H9 (cell line): ENCODE results near the gene MAPK4. TPM values are rescaled to one million over a fixed set of nuclear protein-coding genes. Genes with fewer than 3 reads are reported as not detected.

ENCODE experiments used
- DNase-seq: peaks from one replicate; pipeline ENCODE4 v3.0.0-alpha.2; 2017
- H2AFZ ChIP-seq: one replicate; pipeline ENCODE4 v1.6.1; 2013; ENCODE audit warnings: mild to moderate bottlenecking, low read length, control low read depth, moderate library complexity
- H2AK5ac ChIP-seq: 2 replicates; pipeline ENCODE4 v1.6.1; 2013; ENCODE audit warnings: low read length, control low read depth, mixed read lengths; ENCODE audit not compliant: insufficient read length
- H2BK120ac ChIP-seq: one replicate; pipeline ENCODE4 v1.6.1; 2013; ENCODE audit warnings: low read depth, mild to moderate bottlenecking, low read length, control low read depth, inconsistent platforms; ENCODE audit not compliant: poor library complexity, severe bottlenecking
- H2BK12ac ChIP-seq: 2 replicates; pipeline ENCODE4 v1.6.1; 2013; ENCODE audit warnings: low read length, control low read depth, mixed read lengths, low read depth; ENCODE audit not compliant: insufficient read length
- H2BK15ac ChIP-seq: 2 replicates; pipeline ENCODE4 v1.6.1; 2013; ENCODE audit warnings: low read depth, low read length, control low read depth
- H2BK20ac ChIP-seq: one replicate; pipeline ENCODE4 v1.6.1; 2013; ENCODE audit warnings: low read depth, mild to moderate bottlenecking, low read length, control low read depth, inconsistent platforms; ENCODE audit not compliant: poor library complexity, severe bottlenecking
- H2BK5ac ChIP-seq: 2 replicates; pipeline ENCODE4 v1.6.1; 2013; ENCODE audit warnings: low read length, control low read depth, mixed read lengths; ENCODE audit not compliant: insufficient read length
- H3K14ac ChIP-seq: 2 replicates; pipeline ENCODE4 v1.6.1; 2013; ENCODE audit warnings: low read length, control low read depth; ENCODE audit not compliant: insufficient read depth
- H3K18ac ChIP-seq: 2 replicates; pipeline ENCODE4 v1.6.1; 2013; ENCODE audit warnings: low read depth, mild to moderate bottlenecking, mixed read lengths, low read length, control low read depth; ENCODE audit not compliant: insufficient read length
- H3K23ac ChIP-seq: 2 replicates; pipeline ENCODE4 v1.6.1; 2013; ENCODE audit warnings: low read length, control low read depth, mixed read lengths, low read depth; ENCODE audit not compliant: insufficient read length
- H3K23me2 ChIP-seq: 2 replicates; pipeline ENCODE4 v1.6.1; 2013; ENCODE audit warnings: low read depth, mild to moderate bottlenecking, mixed read lengths, low read length, control low read depth; ENCODE audit not compliant: insufficient read length, poor library complexity, severe bottlenecking
- H3K27ac ChIP-seq: 2 replicates; pipeline ENCODE4 v1.5.1; 2013; ENCODE audit warnings: low read length, control low read depth, mixed read lengths, low read depth; ENCODE audit not compliant: insufficient read length
- H3K27me3 ChIP-seq: 2 replicates; pipeline ENCODE4 v1.6.1; 2013; ENCODE audit warnings: low read length, control low read depth, inconsistent platforms; ENCODE audit not compliant: insufficient read depth
- H3K4ac ChIP-seq: 2 replicates; pipeline ENCODE4 v1.6.1; 2013; ENCODE audit warnings: low read depth, mild to moderate bottlenecking, control low read depth, inconsistent platforms, low read length, moderate library complexity
- H3K4me1 ChIP-seq: 2 replicates; pipeline ENCODE4 v1.6.1; 2013; ENCODE audit warnings: low read length, control low read depth, inconsistent platforms; ENCODE audit not compliant: insufficient read depth
- H3K4me2 ChIP-seq: 2 replicates; pipeline ENCODE4 v1.6.1; 2013; ENCODE audit warnings: low read length, control low read depth, mixed read lengths; ENCODE audit not compliant: insufficient read length, insufficient read depth
- H3K56ac ChIP-seq: 2 replicates; pipeline ENCODE4 v1.6.1; 2013; ENCODE audit warnings: low read depth, mild to moderate bottlenecking, mixed read lengths, low read length, control low read depth; ENCODE audit not compliant: insufficient read length
- H3K79me1 ChIP-seq: 2 replicates; pipeline ENCODE4 v1.6.1; 2013; ENCODE audit warnings: low read depth, mild to moderate bottlenecking, moderate library complexity, low read length, control low read depth, inconsistent platforms; ENCODE audit not compliant: insufficient read depth, poor library complexity, severe bottlenecking
- H3K79me2 ChIP-seq: 2 replicates; pipeline ENCODE4 v1.6.1; 2013; ENCODE audit warnings: low read length, control low read depth, inconsistent platforms; ENCODE audit not compliant: insufficient read depth
- H3K9ac ChIP-seq: 2 replicates; pipeline ENCODE4 v1.6.1; 2013; ENCODE audit warnings: low read length, control low read depth, mixed read lengths; ENCODE audit not compliant: insufficient read length; ENCODE audit errors: extremely low read depth
- H3K9me3 ChIP-seq: one replicate; pipeline ENCODE4 v1.6.1; 2013; ENCODE audit warnings: low read depth, low read length, inconsistent platforms; ENCODE audit not compliant: control insufficient read depth
- H3T11ph ChIP-seq: one replicate; pipeline ENCODE4 v1.6.1; 2013; ENCODE audit warnings: mild to moderate bottlenecking, low read length, control low read depth, inconsistent platforms
- H4K20me1 ChIP-seq: one replicate; pipeline ENCODE4 v1.6.1; 2013; ENCODE audit not compliant: control insufficient read depth, insufficient read length, insufficient read depth
- H4K5ac ChIP-seq: 2 replicates; pipeline ENCODE4 v1.6.1; 2013; ENCODE audit warnings: low read depth, mild to moderate bottlenecking, mixed read lengths, low read length, control low read depth; ENCODE audit not compliant: insufficient read length
- H4K8ac ChIP-seq: replicated peaks from 2 replicates; pipeline ENCODE4 v1.6.1; 2013; ENCODE audit warnings: low read length, control low read depth, mixed read lengths, low read depth; ENCODE audit not compliant: insufficient read length
- H4K91ac ChIP-seq: 2 replicates; pipeline ENCODE4 v1.6.1; 2013; ENCODE audit warnings: low read depth, mild to moderate bottlenecking, moderate library complexity, mixed read lengths, low read length, control low read depth; ENCODE audit not compliant: insufficient read length
- H3K27ac Mint-ChIP-seq, 3 experiments: 2 replicates in 2 of 3; 3 replicates in 1 of 3; pipeline ENCODE4 v1.8.0; 2020 to 2021; ENCODE audit warnings: mixed read lengths in 3 of 3, mild to moderate bottlenecking in 1 of 3, moderate library complexity in 1 of 3
- H3K27me3 Mint-ChIP-seq: 2 replicates; pipeline ENCODE4 v1.8.0; 2021; ENCODE audit warnings: low read depth, mild to moderate bottlenecking, moderate library complexity, mixed read lengths
- H3K36me3 Mint-ChIP-seq, 3 experiments: 2 replicates in 2 of 3; 3 replicates in 1 of 3; pipeline ENCODE4 v1.8.0; 2020 to 2021; ENCODE audit warnings: low read depth in 3 of 3, mixed read lengths in 3 of 3; ENCODE audit not compliant: insufficient read depth in 1 of 3
- H3K4me1 Mint-ChIP-seq, 2 experiments: 2 replicates each; pipeline ENCODE4 v1.8.0; 2020; ENCODE audit warnings: mixed read lengths in 2 of 2
- H3K4me3 Mint-ChIP-seq, 2 experiments: 2 replicates in 1 of 2; 3 replicates in 1 of 2; pipeline ENCODE4 v1.8.0; 2020 to 2021; ENCODE audit warnings: mild to moderate bottlenecking in 2 of 2, mixed read lengths in 2 of 2, moderate library complexity in 1 of 2
- H3K9me3 Mint-ChIP-seq, 2 experiments: 2 replicates in 1 of 2; 3 replicates in 1 of 2; pipeline ENCODE4 v1.8.0; 2020; ENCODE audit warnings: mild to moderate bottlenecking in 2 of 2, mixed read lengths in 2 of 2, moderate library complexity in 1 of 2
- CTCF ChIP-seq: fragments of 200-600 bp; sonication (generic); conservative IDR thresholded peaks from 3 replicates; pipeline ENCODE4 v1.8.0; 2021; ENCODE audit warnings: antibody characterized with exemption, mild to moderate bottlenecking
- WGBS: extraction: QIAGEN DNeasy Blood & Tissue Kit; methylation state at CpG from one replicate; pipeline ENCODE4 v1.1.7; 2013; ENCODE audit warnings: missing lambda C conversion rate, low lambda C conversion rate, mixed read lengths; ENCODE audit not compliant: insufficient read length; ENCODE audit errors: extremely low coverage; 5-methylcytosine and 5-hydroxymethylcytosine counted together
- total RNA-seq: library from RNA; stranded (reverse); gene quantifications from 2 replicates; pipeline ENCODE4 v1.2.1, GENCODE V29; 2021

Gene MAPK4
- total RNA-seq, 1 experiment from 2014 or later: 1.6 TPM

GRCh38 chr18:50662775-50663383, 103.0 kb downstream of the MAPK4 start:
- Histone ChIP-seq H3K9me3 (peaks cover 8% of the 10 kb centered on the region), H2BK5ac (no peak overlapping the region), H3K9ac (no peak overlapping the region), H3K4me1 (no peaks in the 10 kb centered on the region; the same call in 1 of the 2 replicates), H2BK15ac (no peak overlapping the region), H4K20me1 (no peaks in the 10 kb centered on the region), H3K23ac (no peak overlapping the region), H3K56ac (no peak overlapping the region), H3K4ac (no peak overlapping the region), H3K4me2 (no peak overlapping the region), H3T11ph (no peak overlapping the region), H2BK12ac (no peak overlapping the region), H3K18ac (no peak overlapping the region), H2BK120ac (no peak overlapping the region), H4K8ac (no peak overlapping the region), H3K14ac (no peak overlapping the region), H3K23me2 (no peaks in the 10 kb centered on the region), H3K79me2 (no peaks in the 10 kb centered on the region), H2AK5ac (no peak overlapping the region), H2BK20ac (no peak overlapping the region), H4K91ac (no peak overlapping the region), H4K5ac (no peak overlapping the region), H3K27ac (no peak overlapping the region), H3K79me1 (no peaks in the 10 kb centered on the region), H3K27me3 (no peaks in the 10 kb centered on the region), H2AFZ (no peak overlapping the region)
- TF ChIP-seq CTCF: no peak
- H3K36me3 Mint-ChIP-seq: peaks cover 0 to 10% (median 7%) of the 10 kb centered on the region in 3 experiments; a peak in 4 of 7 replicates
- no peak overlapping the region for H3K27ac Mint-ChIP-seq
- no peaks in the 10 kb centered on the region; the same call in 1 of the 2 replicates for H3K27me3 Mint-ChIP-seq
- no CpG with 5 or more reads among the region's 10 CpGs for WGBS
- H3K9me3 Mint-ChIP-seq: peaks cover 0 to 13% of the 10 kb centered on the region in 2 experiments; a peak in 3 of 5 replicates
- no peak for DNase-seq
- H3K4me1 Mint-ChIP-seq: peaks cover 33 to 36% of the 10 kb centered on the region in 2 experiments
- H3K4me3 Mint-ChIP-seq: no peak overlapping the region
